Erythroblast (primary cell): Measurements from ENCODE around the gene TSHZ1.

Source experiments
- DNase-seq, 2 experiments: peaks; one replicate each; lab custom pipeline; 2025; lab: John Stamatoyannopoulos, UW
- GATA1 ChIP-seq: IDR thresholded peaks from 2 replicates; pipeline ENCODE4 v1.6.1; 2011; ENCODE audit warnings: low read depth, mild to moderate bottlenecking, control low read depth, low read length, moderate library complexity
- POLR2A ChIP-seq: IDR thresholded peaks from 2 replicates; pipeline ENCODE4 v1.6.1; 2011; ENCODE audit warnings: mild to moderate bottlenecking, low read length

The TSHZ1 gene

GRCh38 chr18:75246721-75247610, 36.4 kb downstream of the TSHZ1 start:
- TF ChIP-seq POLR2A: no peak
- no peak for TF ChIP-seq GATA1
- no peak for DNase-seq

GRCh38 chr18:75247611-75248421, 37.2 kb downstream of the TSHZ1 start:
- TF ChIP-seq POLR2A: no peak
- no peak for TF ChIP-seq GATA1
- DNase-seq: peak; percentile 18 to 24

DNA sequence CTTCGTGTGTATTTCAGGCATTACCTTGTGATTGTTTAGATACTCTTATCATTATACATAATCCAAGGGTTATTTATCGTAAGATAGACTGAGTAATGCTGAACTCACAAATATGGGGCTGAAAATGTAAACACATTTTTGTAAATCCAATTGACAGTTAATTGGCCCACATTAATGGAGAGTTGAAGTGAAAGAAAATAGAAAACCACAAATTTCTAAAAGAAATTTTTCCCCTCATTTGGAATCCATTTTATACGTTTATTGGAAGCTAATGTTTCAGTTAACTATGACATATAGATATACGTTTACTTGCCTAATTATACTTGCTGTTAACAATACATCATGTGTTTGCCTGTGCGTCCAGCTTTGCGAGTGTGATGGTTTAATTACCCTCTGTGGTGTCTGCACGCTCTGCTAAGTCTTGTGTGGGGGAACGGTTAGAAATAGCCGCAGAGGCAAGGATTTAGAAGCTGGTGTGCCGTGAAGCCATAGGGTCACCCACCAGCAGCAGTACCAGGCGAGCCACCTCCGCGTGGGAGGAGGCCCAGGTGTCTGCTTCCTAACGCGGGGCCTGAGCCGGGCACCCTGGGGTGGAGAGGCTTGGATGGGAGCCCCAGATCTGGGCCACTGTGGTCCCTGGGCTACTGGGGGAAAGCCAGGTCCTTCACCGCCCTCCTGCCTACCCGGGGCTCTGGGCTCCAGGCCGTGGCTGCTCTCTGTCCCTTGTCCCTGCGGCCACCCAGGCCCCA, 38.0 kb downstream of the TSHZ1 start:
- no peak for DNase-seq
- TF ChIP-seq GATA1 (no peak), POLR2A (no peak)

- DNase-seq: no peak
- TF ChIP-seq POLR2A (no peak), GATA1 (no peak)
Measured at GRCh38 chr18:75249175-75249518, 38.5 kb downstream of the TSHZ1 start.

DNA sequence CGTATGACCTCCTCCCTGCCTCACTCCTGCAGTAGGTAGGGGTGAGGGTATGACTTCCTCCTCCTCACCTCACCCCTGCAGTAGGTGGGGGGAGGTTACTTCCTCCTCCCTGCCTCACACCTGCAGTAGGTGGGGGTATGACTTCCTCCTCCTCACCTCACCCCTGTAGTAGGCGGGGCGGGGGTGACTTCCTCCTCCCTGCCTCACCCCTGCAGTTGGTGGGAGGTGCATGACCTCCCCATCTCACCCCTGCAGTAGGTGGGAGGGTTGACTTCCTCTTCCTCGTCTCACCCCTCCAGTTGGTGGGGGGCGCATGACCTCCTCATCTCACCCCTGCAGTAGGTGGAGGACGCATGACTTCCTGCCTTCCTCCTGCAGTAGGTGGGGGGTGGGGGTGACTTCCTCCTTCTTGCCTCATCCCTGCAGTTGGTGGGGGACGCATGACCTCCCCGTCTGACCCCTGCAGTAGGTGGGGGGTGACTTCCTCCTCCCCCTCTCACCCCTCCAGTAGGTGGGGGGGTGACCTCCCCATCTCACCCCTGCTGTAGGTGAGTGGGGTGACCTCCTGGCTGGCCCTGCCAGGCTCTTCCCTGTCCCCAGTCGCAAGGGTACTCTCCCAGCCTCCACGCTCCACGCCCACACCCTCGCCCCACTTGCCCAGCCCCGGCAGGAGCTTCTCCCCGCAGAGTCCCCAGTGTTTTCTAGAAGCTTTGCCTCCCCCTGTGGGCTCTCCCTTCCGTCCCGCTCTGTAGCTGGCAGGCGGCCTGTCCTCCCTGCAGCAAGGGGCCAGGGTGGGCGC, 39.3 kb downstream of the TSHZ1 start:
- TF ChIP-seq GATA1 (no peak), POLR2A (no peak)
- DNase-seq: peak in 1 of 2 experiments; percentile 21

- no peak for DNase-seq
- TF ChIP-seq POLR2A (no peak), GATA1 (no peak)
Measured at GRCh38 chr18:75250471-75250821, 39.8 kb downstream of the TSHZ1 start.

DNA sequence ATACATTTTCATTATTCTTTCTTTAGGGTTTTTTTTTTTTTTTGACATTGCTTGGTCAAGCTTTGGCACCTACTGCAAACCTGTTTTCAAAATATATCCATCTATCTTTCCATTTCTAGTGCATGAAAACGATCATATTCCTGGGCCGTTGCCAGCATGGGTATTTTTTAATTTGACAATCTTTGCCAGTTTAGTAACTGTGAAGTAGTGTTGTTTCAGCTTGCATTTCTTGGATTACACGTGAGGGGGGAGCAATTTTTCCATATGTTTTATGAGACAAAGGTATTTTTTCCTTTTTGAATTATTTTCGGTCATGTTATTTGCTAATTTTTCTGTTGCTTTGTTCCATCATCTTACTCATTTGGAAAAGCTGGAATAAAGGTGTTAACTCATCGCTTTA, 40.9 kb downstream of the TSHZ1 start:
- no peak for TF ChIP-seq POLR2A
- no peak for TF ChIP-seq GATA1

GRCh38 chr18:75252136-75252535, 41.5 kb downstream of the TSHZ1 start:
- DNase-seq: no peak
- TF ChIP-seq POLR2A (no peak), GATA1 (no peak)

More for the DNA sequence above, 40.9 kb downstream of the TSHZ1 start:
- DNase-seq: no peak

DNA sequence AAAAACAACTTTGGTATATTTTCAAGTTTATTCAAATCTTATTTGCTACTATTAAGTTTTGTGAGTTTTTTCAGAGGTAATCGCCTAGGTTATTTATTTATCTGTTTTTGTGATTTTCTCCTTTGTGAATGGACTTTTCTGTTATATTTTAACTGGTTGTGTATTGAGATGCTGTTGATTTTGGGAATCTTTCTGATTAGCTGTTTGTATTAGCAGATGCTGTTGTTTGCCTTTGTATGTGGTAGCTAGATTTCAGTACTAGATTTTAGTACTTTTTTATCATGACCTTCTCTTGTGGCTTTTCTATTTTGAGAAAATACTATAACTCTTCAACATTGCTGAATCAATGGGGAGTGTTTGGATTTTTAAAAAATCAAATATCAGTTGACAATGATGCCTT, 42.4 kb downstream of the TSHZ1 start:
- no peak for TF ChIP-seq POLR2A
- TF ChIP-seq GATA1: no peak
- no peak for DNase-seq

- no peak for TF ChIP-seq GATA1
- no peak for TF ChIP-seq POLR2A
- DNase-seq: no peak
Measured at GRCh38 chr18:75253784-75254183, 43.2 kb downstream of the TSHZ1 start.

- no peak for TF ChIP-seq GATA1
- no peak for TF ChIP-seq POLR2A
- no peak for DNase-seq
Measured at GRCh38 chr18:75255094-75255493, 44.5 kb downstream of the TSHZ1 start.

DNA sequence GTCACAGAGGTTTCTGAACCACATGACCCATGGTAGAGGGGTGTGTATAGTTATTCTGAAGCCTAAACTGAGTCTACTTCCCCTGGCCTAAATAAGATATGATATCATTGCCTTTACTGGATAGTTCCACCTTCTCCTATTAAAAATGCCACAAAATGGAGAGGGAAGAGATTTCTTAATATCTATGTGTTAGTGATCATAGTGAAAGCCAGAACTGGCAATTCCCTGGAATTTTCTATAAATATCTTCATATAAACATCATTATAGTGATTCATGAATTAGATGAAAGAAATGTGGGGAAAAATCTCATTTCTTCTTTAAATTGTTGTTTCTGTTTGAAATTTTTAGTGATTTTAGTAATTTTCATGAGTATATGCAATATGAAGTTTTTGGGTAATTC, 45.8 kb downstream of the TSHZ1 start:
- TF ChIP-seq GATA1 (no peak), POLR2A (no peak)
- no peak for DNase-seq

DNA sequence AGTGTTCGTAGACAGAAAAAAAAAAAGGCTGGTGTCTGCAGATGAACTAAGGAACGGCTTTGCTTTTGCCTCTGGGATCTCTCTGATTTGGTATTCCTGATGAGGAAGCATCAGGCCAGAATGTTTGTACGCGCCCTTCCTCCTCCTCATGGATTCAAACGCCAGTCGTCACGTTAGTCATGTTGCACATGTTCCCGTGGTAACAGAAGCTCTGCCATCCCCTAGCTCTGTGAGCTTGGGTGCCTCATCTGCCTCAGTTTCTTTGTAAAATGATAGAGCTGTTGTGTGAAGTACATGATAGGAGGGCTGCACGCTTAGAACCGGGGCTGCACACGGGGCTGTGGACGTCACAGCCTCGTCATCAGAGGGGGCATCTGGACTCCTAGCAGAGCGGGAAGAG, 47.0 kb downstream of the TSHZ1 start:
- DNase-seq: no peak
- TF ChIP-seq GATA1: no peak
- no peak for TF ChIP-seq POLR2A
